HepG2 (cell line): ENCODE data around the gene TNFSF12. TPM values are rescaled to one million over a fixed set of nuclear protein-coding genes. Genes with fewer than 3 reads are reported as not detected.

ENCODE experiments used
- AFF4 ChIP-seq: sonication (generic); formaldehyde crosslinking; IDR thresholded peaks from 2 replicates; pipeline ENCODE4 v1.4.0; 2020; ENCODE audit warnings: missing genetic modification reagents
- BRCA1 ChIP-seq: sonication (generic); formaldehyde crosslinking; IDR thresholded peaks from 2 replicates; pipeline ENCODE4 v1.4.0; 2020; ENCODE audit warnings: missing genetic modification reagents
- CC2D1A ChIP-seq: sonication (generic); formaldehyde crosslinking; IDR thresholded peaks from 2 replicates; pipeline ENCODE4 v1.8.1; 2023; ENCODE audit warnings: mild to moderate bottlenecking, missing genetic modification reagents
- MED8 ChIP-seq: sonication (generic); formaldehyde crosslinking; IDR thresholded peaks from 2 replicates; pipeline ENCODE4 v1.8.1; 2023; ENCODE audit warnings: mild to moderate bottlenecking, missing genetic modification reagents; ENCODE audit not compliant: insufficient replicate concordance
- MIER2 ChIP-seq: IDR thresholded peaks from 2 replicates; pipeline ENCODE4 v1.6.1; 2016; ENCODE audit warnings: missing biosample characterization, missing genetic modification reagents
- MTERF4 ChIP-seq: sonication (generic); formaldehyde crosslinking; IDR thresholded peaks from 2 replicates; pipeline ENCODE4 v1.8.0; 2023; ENCODE audit warnings: mild to moderate bottlenecking, missing genetic modification reagents
- PCBP1 ChIP-seq: fragments of 200-400 bp; formaldehyde crosslinking; IDR thresholded peaks from 2 replicates; pipeline ENCODE4 v1.6.1; 2017; ENCODE audit warnings: mild to moderate bottlenecking, low read depth, low read length, borderline replicate concordance
- PPARG ChIP-seq: conservative IDR thresholded peaks from 2 replicates; pipeline ENCODE4 v1.6.1; 2016; ENCODE audit warnings: missing biosample characterization, missing genetic modification reagents
- PRDM10 ChIP-seq: sonication (generic); formaldehyde crosslinking; IDR thresholded peaks from 2 replicates; pipeline ENCODE4 v1.4.0; 2020; ENCODE audit warnings: low read depth, missing genetic modification reagents
- TCF12 ChIP-seq, 2 experiments: fragments of 450-650 bp in 1 of 2; sonication (generic) in 1 of 2; formaldehyde crosslinking in 1 of 2; IDR thresholded peaks; 2 replicates each; pipeline versions ENCODE4 v1.6.1 to v1.8.0; 2017 to 2022; ENCODE audit warnings: antibody characterized with exemption in 1 of 2, mild to moderate bottlenecking in 1 of 2, missing genetic modification reagents in 1 of 2, moderate library complexity in 1 of 2
- TCF7L2 ChIP-seq: IDR thresholded peaks from 2 replicates; pipeline ENCODE4 v1.6.1; 2011; ENCODE audit warnings: mild to moderate bottlenecking, low read depth, low read length, moderate library complexity
- ZNF256 ChIP-seq: sonication (generic); formaldehyde crosslinking; conservative IDR thresholded peaks from 2 replicates; pipeline ENCODE4 v1.4.0; 2020; ENCODE audit warnings: missing genetic modification reagents
- ZNF264 ChIP-seq: sonication (generic); formaldehyde crosslinking; IDR thresholded peaks from 2 replicates; pipeline ENCODE4 v1.4.0; 2020; ENCODE audit warnings: missing genetic modification reagents
- ZNF503 ChIP-seq: sonication (generic); formaldehyde crosslinking; IDR thresholded peaks from 2 replicates; pipeline ENCODE4 v1.4.0; 2020; ENCODE audit warnings: missing genetic modification reagents
- ZNF570 ChIP-seq: sonication (generic); formaldehyde crosslinking; IDR thresholded peaks from 2 replicates; pipeline ENCODE4 v1.4.0; 2020; ENCODE audit warnings: mild to moderate bottlenecking, missing genetic modification reagents, borderline replicate concordance
- ZNF749 ChIP-seq: sonication (generic); formaldehyde crosslinking; IDR thresholded peaks from 2 replicates; pipeline ENCODE4 v1.8.0; 2022; ENCODE audit warnings: mild to moderate bottlenecking, missing genetic modification reagents, moderate library complexity, borderline replicate concordance
- ZNF816 ChIP-seq: sonication (generic); formaldehyde crosslinking; IDR thresholded peaks from 2 replicates; pipeline ENCODE4 v1.8.0; 2022; ENCODE audit warnings: missing genetic modification reagents, mild to moderate bottlenecking, borderline replicate concordance
- polyA plus RNA-seq, 8 experiments: library from polyadenylated mRNA; depleted of rRNA in 3 of 8; stranded (reverse) in 7 of 8; unstranded in 1 of 8; fragments of >200 nt; fragmentation: Illumina TruSeq in 4 of 8; extraction: Trizol in 4 of 8; gene quantifications; 2 replicates each; pipeline versions ENCODE4 v1.2.1 to v1.2.3, GENCODE V29; 2011 to 2016; ENCODE audit warnings: low read depth in 4 of 8, missing spikeins in 1 of 8, mixed read lengths in 1 of 8; ENCODE audit not compliant: insufficient read depth in 1 of 8
- total RNA-seq, 5 experiments: library from RNA; depleted of rRNA; stranded (reverse); fragments of >200 nt; fragmentation: Illumina TruSeq; extraction: Trizol; gene quantifications; 2 replicates each; pipeline ENCODE4 v1.2.3, GENCODE V29; 2016; ENCODE audit warnings: low read depth in 1 of 5

TNFSF12 gene
- total and polyA plus RNA-seq, 2 of the 13 experiments (the other 11 are each of a cell fraction or from before 2014, with no cell fraction given) = 0.93 to 7.2 TPM

GRCh38 chr17:7579001-7579833, 30.4 kb downstream of the TNFSF12 start, which contains the start of gene CD68 (continued):
- TF ChIP-seq TCF7L2 (no peak), PCBP1 (0 out of 2 replicates have a peak, but pooled peaks have one; percentile 69), ZNF503 (CRISPR knock-in tag) (peak; percentile 46; the same call in 1 of the 2 replicates), TCF12 (IDR thresholded peaks at IDR 0.05) (no peak), TCF12 (CRISPR knock-in tag; IDR thresholded peaks at IDR 0.05) (peak; percentile 44; the same call in 1 of the 2 replicates), ZNF570 (CRISPR knock-in tag) (no peak), MED8 (peak; percentile 74), ZNF749 (peak; percentile 82; the same call in 1 of the 2 replicates), BRCA1 (CRISPR knock-in tag) (peak; percentile 58), AFF4 (CRISPR knock-in tag) (no peak; the same call in 1 of the 2 replicates), ZNF816 (CRISPR knock-in tag) (no peak; the same call in 1 of the 2 replicates), CC2D1A (CRISPR knock-in tag) (no peak), PPARG (CRISPR knock-in tag) (peak; percentile 77), MIER2 (CRISPR knock-in tag) (peak; percentile 81), ZNF256 (peak; percentile 87), ZNF264 (CRISPR knock-in tag) (peak; percentile 65; the same call in 1 of the 2 replicates), MTERF4 (CRISPR knock-in tag) (peak; percentile 88), PRDM10 (CRISPR knock-in tag) (peak; percentile 68; the same call in 1 of the 2 replicates)
